TTC549 (cell line): ENCODE data around the gene PPFIA3.
"Not testable (repeated sequence)": the region's sequence is repeated elsewhere in the genome, so short reads cannot be mapped to it uniquely, and the experiment has no call there.

Experiments used
- FAIRE-seq: peaks from 2 replicates; lab custom pipeline; 2012; peaks lifted over from hg19 to GRCh38; lab: Jason Lieb, UNC

The PPFIA3 gene

GRCh38 chr19:49119411-49120324 lies at the start of gene PPFIA3:
TSS of gene PPFIA3 (plus strand) at chr19:49119544. CDS start at chr19:49127874, 8,330 bp downstream.
- FAIRE-seq: no peak

- FAIRE-seq: no peak
Observed at GRCh38 chr19:49070416-49070815, 48.9 kb upstream of the PPFIA3 start.

GRCh38 chr19:49071860-49072547 lies 47.3 kb upstream of the PPFIA3 start:
- FAIRE-seq: no peak

- no peak for FAIRE-seq
Observed at GRCh38 chr19:49073514-49074378, 45.6 kb upstream of the PPFIA3 start.

GRCh38 chr19:49074869-49075268 lies 44.5 kb upstream of the PPFIA3 start:
- not testable (repeated sequence) for FAIRE-seq

- no peak for FAIRE-seq
Observed at GRCh38 chr19:49080392-49080791, 39.0 kb upstream of the PPFIA3 start.

- no peak for FAIRE-seq
Observed at GRCh38 chr19:49081273-49081672, 38.1 kb upstream of the PPFIA3 start.

GRCh38 chr19:49084206-49085019 lies 34.9 kb upstream of the PPFIA3 start:
- FAIRE-seq: no peak

GRCh38 chr19:49085020-49085867 lies 34.1 kb upstream of the PPFIA3 start, which contains the start of gene SNRNP70:
TSS of gene SNRNP70 (plus strand) at chr19:49085451. CDS start at chr19:49086415, 964 bp downstream.
- peak; percentile 77 for FAIRE-seq

- no peak for FAIRE-seq
Observed at GRCh38 chr19:49085868-49086232, 33.5 kb upstream of the PPFIA3 start.

GRCh38 chr19:49086296-49086695 lies 33.0 kb upstream of the PPFIA3 start:
- FAIRE-seq: no peak

GRCh38 chr19:49091391-49092038 lies 27.8 kb upstream of the PPFIA3 start:
- FAIRE-seq: no peak

GRCh38 chr19:49092686-49093085 lies 26.7 kb upstream of the PPFIA3 start:
- FAIRE-seq: no peak

- FAIRE-seq: no peak
Observed at GRCh38 chr19:49094505-49095482, 24.6 kb upstream of the PPFIA3 start.

GRCh38 chr19:49097453-49098288 lies 21.7 kb upstream of the PPFIA3 start:
- peak; percentile 88 for FAIRE-seq

GRCh38 chr19:49098795-49099194 lies 20.5 kb upstream of the PPFIA3 start:
- FAIRE-seq: no peak

- FAIRE-seq: no peak
Observed at GRCh38 chr19:49101160-49101559, 18.2 kb upstream of the PPFIA3 start.

- no peak for FAIRE-seq
Observed at GRCh38 chr19:49102303-49102702, 17.0 kb upstream of the PPFIA3 start.
